Central memory CD8-positive, alpha-beta T cell (primary cell): ENCODE results near the gene PROSER3.

ENCODE experiments used
- ATAC-seq: fragments of 150-1000 bp; cut with Tn5 transposase; replicated peaks from 2 replicates; pipeline ENCODE4 v1.10.0; 2022; ENCODE audit warnings: mild to moderate bottlenecking, moderate FRiP score, moderate number of reproducible peaks; ENCODE audit not compliant: poor library complexity, severe bottlenecking; ENCODE audit errors: extremely low read depth
- DNase-seq, 2 donors: peaks; one replicate each; pipeline ENCODE4 v3.0.0; 2021; ENCODE audit warnings: low spot score in 2 of 2
- H3K27ac Mint-ChIP-seq: one replicate; pipeline ENCODE4 v1.8.0; 2022; ENCODE audit warnings: low read depth, mild to moderate bottlenecking, moderate library complexity, mixed read lengths
- H3K27me3 Mint-ChIP-seq: one replicate; pipeline ENCODE4 v1.8.0; 2022; ENCODE audit warnings: mixed read lengths
- H3K36me3 Mint-ChIP-seq: one replicate; pipeline ENCODE4 v1.8.0; 2022; ENCODE audit warnings: mild to moderate bottlenecking, moderate library complexity, mixed read lengths; ENCODE audit not compliant: insufficient read depth
- H3K4me1 Mint-ChIP-seq: one replicate; pipeline ENCODE4 v1.8.0; 2022; ENCODE audit warnings: mixed read lengths
- H3K4me3 Mint-ChIP-seq: one replicate; pipeline ENCODE4 v1.8.0; 2022; ENCODE audit warnings: mild to moderate bottlenecking, moderate library complexity, mixed read lengths
- H3K9me3 Mint-ChIP-seq: one replicate; pipeline ENCODE4 v1.8.0; 2022; ENCODE audit warnings: mixed read lengths

Gene PROSER3

GRCh38 chr19:35773020-35773806 is 15.2 kb downstream of the PROSER3 start:
- Mint-ChIP-seq H3K27me3 (no peaks in the 10 kb centered on the region), H3K36me3 (peaks cover 3% of the 10 kb centered on the region), H3K4me3 (no peak overlapping the region), H3K9me3 (no peaks in the 10 kb centered on the region), H3K4me1 (peaks cover 25% of the 10 kb centered on the region), H3K27ac (no peak overlapping the region)
- ATAC-seq (no peak), DNase-seq (no peak)

- H3K4me1 Mint-ChIP-seq = peaks cover 25% of the 10 kb centered on the region
- peak overlapping the region; percentile 80 for H3K27ac Mint-ChIP-seq
- no peak for ATAC-seq
- H3K27me3 Mint-ChIP-seq = no peaks in the 10 kb centered on the region
- H3K4me3 Mint-ChIP-seq = peak overlapping the region; percentile 75
- H3K36me3 Mint-ChIP-seq = peaks cover 4% of the 10 kb centered on the region
- DNase-seq = no peak
- no peaks in the 10 kb centered on the region for H3K9me3 Mint-ChIP-seq
Observed at GRCh38 chr19:35774274-35775045, 16.5 kb downstream of the PROSER3 start.

- DNase-seq (no peak), ATAC-seq (no peak)
- Mint-ChIP-seq H3K9me3 (no peaks in the 10 kb centered on the region), H3K36me3 (peaks cover 4% of the 10 kb centered on the region), H3K27ac (peak overlapping the region; percentile 80), H3K4me3 (peak overlapping the region; percentile 75), H3K27me3 (no peaks in the 10 kb centered on the region), H3K4me1 (peaks cover 25% of the 10 kb centered on the region)
Observed at GRCh38 chr19:35775046-35775297, 17.0 kb downstream of the PROSER3 start.

GRCh38 chr19:35775298-35776101 is 17.5 kb downstream of the PROSER3 start, which contains the start of gene ARHGAP33:
Gene ARHGAP33 (plus strand): TSS chr19:35775564. CDS start chr19:35775659, 95 bp downstream.
- Mint-ChIP-seq H3K9me3 (no peaks in the 10 kb centered on the region), H3K4me3 (peak within 1 kb of the TSS; percentile 75), H3K36me3 (peaks cover 4% of the 10 kb centered on the region), H3K4me1 (peaks cover 25% of the 10 kb centered on the region), H3K27me3 (no peaks in the 10 kb centered on the region), H3K27ac (peak within 1 kb of the TSS; percentile 80)
- DNase-seq (peak; percentile 96 to 98), ATAC-seq (peak; percentile 93)

- no peaks in the 10 kb centered on the region for H3K27me3 Mint-ChIP-seq
- H3K27ac Mint-ChIP-seq = no peak overlapping the region
Observed at GRCh38 chr19:35776102-35776788, 18.3 kb downstream of the PROSER3 start.

GRCh38 chr19:35777086-35777841 is 19.3 kb downstream of the PROSER3 start:
- Mint-ChIP-seq H3K9me3 (no peaks in the 10 kb centered on the region), H3K27ac (no peak overlapping the region), H3K27me3 (no peaks in the 10 kb centered on the region), H3K4me3 (no peak overlapping the region), H3K4me1 (peaks cover 25% of the 10 kb centered on the region), H3K36me3 (peaks cover 4% of the 10 kb centered on the region)
- ATAC-seq (no peak), DNase-seq (no peak)

More at GRCh38 chr19:35776102-35776788, 18.3 kb downstream of the PROSER3 start:
- Mint-ChIP-seq H3K4me1 (peaks cover 25% of the 10 kb centered on the region), H3K36me3 (peaks cover 4% of the 10 kb centered on the region), H3K9me3 (no peaks in the 10 kb centered on the region), H3K4me3 (peak overlapping the region; percentile 75)
- no peak for ATAC-seq
- no peak for DNase-seq

- DNase-seq = no peak
- Mint-ChIP-seq H3K4me3 (no peak overlapping the region), H3K9me3 (no peaks in the 10 kb centered on the region), H3K36me3 (peaks cover 4% of the 10 kb centered on the region), H3K4me1 (peaks cover 26% of the 10 kb centered on the region), H3K27me3 (no peaks in the 10 kb centered on the region), H3K27ac (no peak overlapping the region)
- ATAC-seq = no peak
Observed at GRCh38 chr19:35777961-35778360, 20.0 kb downstream of the PROSER3 start.

- DNase-seq (no peak), ATAC-seq (no peak)
- no peaks in the 10 kb centered on the region for H3K9me3 Mint-ChIP-seq
- no peaks in the 10 kb centered on the region for H3K27me3 Mint-ChIP-seq
- H3K27ac Mint-ChIP-seq = no peak overlapping the region
- H3K36me3 Mint-ChIP-seq = peaks cover 5% of the 10 kb centered on the region
- peaks cover 34% of the 10 kb centered on the region for H3K4me1 Mint-ChIP-seq
- no peak overlapping the region for H3K4me3 Mint-ChIP-seq
Observed at GRCh38 chr19:35779033-35779432, 21.1 kb downstream of the PROSER3 start.

GRCh38 chr19:35780058-35780457 is 22.1 kb downstream of the PROSER3 start:
- H3K27ac Mint-ChIP-seq = no peak overlapping the region

GRCh38 chr19:35780717-35781116 is 22.7 kb downstream of the PROSER3 start:
- Mint-ChIP-seq H3K4me3 (no peak overlapping the region), H3K4me1 (peaks cover 25% of the 10 kb centered on the region), H3K9me3 (no peaks in the 10 kb centered on the region), H3K27me3 (no peaks in the 10 kb centered on the region), H3K36me3 (peaks cover 5% of the 10 kb centered on the region), H3K27ac (no peak overlapping the region)
- ATAC-seq = no peak
- DNase-seq = no peak

More at GRCh38 chr19:35780058-35780457, 22.1 kb downstream of the PROSER3 start:
- ATAC-seq (no peak), DNase-seq (no peak)
- H3K4me3 Mint-ChIP-seq = no peak overlapping the region
- peaks cover 25% of the 10 kb centered on the region for H3K4me1 Mint-ChIP-seq
- H3K9me3 Mint-ChIP-seq = no peaks in the 10 kb centered on the region
- peaks cover 5% of the 10 kb centered on the region for H3K36me3 Mint-ChIP-seq
- H3K27me3 Mint-ChIP-seq = no peaks in the 10 kb centered on the region

GRCh38 chr19:35781650-35782049 is 23.7 kb downstream of the PROSER3 start:
- Mint-ChIP-seq H3K27me3 (no peaks in the 10 kb centered on the region), H3K4me1 (peaks cover 15% of the 10 kb centered on the region), H3K27ac (no peak overlapping the region), H3K4me3 (no peak overlapping the region), H3K36me3 (peaks cover 5% of the 10 kb centered on the region), H3K9me3 (no peaks in the 10 kb centered on the region)
- no peak for ATAC-seq
- DNase-seq = no peak
